Activated naive CD8-positive, alpha-beta T cell treated with anti-CD3 and anti-CD28 coated beads, Interleukin-2, amount 10 ng/mL, durations not matched to agents 7 days and 5 days (primary cell): ENCODE data around the gene CMTR1. TPM values are rescaled to one million over a fixed set of nuclear protein-coding genes. Genes with fewer than 3 reads are reported as not detected.
A peak's percentile ranks its signal among the peaks of the same experiment; 100 is the strongest.

Experiments
- ATAC-seq: fragments of 150-1000 bp; cut with Tn5 transposase; one replicate; pipeline ENCODE4 v1.10.0; 2021; ENCODE audit warnings: low read depth, moderate library complexity
- POLR2A ChIA-PET: fragments of 350-600 bp; sonication (Branson Sonifier 250); formaldehyde crosslinking; loops from one replicate; lab custom pipeline; 2021; ENCODE audit warnings: antibody characterized with exemption; lab: Charles Lee
- DNase-seq: peaks from one replicate; pipeline ENCODE4 v3.0.0; 2021
- H3K27ac Mint-ChIP-seq: one replicate; pipeline ENCODE4 v1.8.0; 2022; ENCODE audit warnings: mild to moderate bottlenecking, mixed read lengths
- H3K27me3 Mint-ChIP-seq: one replicate; pipeline ENCODE4 v1.8.0; 2022; ENCODE audit warnings: mild to moderate bottlenecking, moderate library complexity, mixed read lengths
- H3K36me3 Mint-ChIP-seq: one replicate; pipeline ENCODE4 v1.8.0; 2021; ENCODE audit warnings: mild to moderate bottlenecking, mixed read lengths
- H3K4me1 Mint-ChIP-seq: one replicate; pipeline ENCODE4 v1.8.0; 2021; ENCODE audit warnings: mixed read lengths
- H3K4me3 Mint-ChIP-seq: one replicate; pipeline ENCODE4 v1.8.0; 2022; ENCODE audit warnings: mild to moderate bottlenecking, moderate library complexity, mixed read lengths
- H3K9me3 Mint-ChIP-seq: one replicate; pipeline ENCODE4 v1.8.0; 2021; ENCODE audit warnings: mixed read lengths
- total RNA-seq, 2 experiments: library from RNA; stranded (reverse); gene quantifications; one replicate each; pipeline ENCODE4 v1.2.3, GENCODE V29; 2021

CMTR1 gene
- total RNA-seq, 2 experiments from 2014 or later: 83.9 to 89.7 TPM

DNA sequence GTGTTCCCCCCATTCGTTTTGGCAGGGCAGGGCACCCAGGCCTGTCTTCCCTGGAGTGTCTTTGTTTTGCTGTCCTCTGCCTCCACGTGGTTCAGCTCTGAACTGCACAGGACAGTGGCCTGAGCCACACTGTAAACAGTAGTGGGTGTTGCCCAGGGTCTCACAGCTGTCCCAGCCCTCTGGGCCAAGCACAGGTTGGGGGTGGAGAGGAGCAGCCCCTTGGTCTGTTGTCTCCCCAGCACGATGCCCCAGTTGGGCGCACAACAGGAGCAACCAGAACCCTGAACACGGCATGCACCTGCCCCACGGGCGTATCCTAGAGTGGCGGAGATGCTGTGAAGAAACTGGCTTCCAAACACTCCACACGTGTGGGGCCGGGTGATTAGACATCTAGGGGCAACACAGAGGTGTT is 52.3 kb downstream of the CMTR1 start:
- no peak overlapping the region for H3K27ac Mint-ChIP-seq
- no peaks in the 10 kb centered on the region for H3K9me3 Mint-ChIP-seq
- peaks cover 14% of the 10 kb centered on the region for H3K36me3 Mint-ChIP-seq
- peaks cover 14% of the 10 kb centered on the region for H3K4me1 Mint-ChIP-seq
- POLR2A ChIA-PET: no interaction called here
- H3K27me3 Mint-ChIP-seq: no peaks in the 10 kb centered on the region
- DNase-seq: peak; percentile 28
- no peak for ATAC-seq
- H3K4me3 Mint-ChIP-seq: no peak overlapping the region

GRCh38 chr6:37486121-37486839 is 53.3 kb downstream of the CMTR1 start:
- peaks cover 17% of the 10 kb centered on the region for H3K4me1 Mint-ChIP-seq
- DNase-seq (peak; percentile 20), ATAC-seq (no peak)
- H3K27me3 Mint-ChIP-seq: no peaks in the 10 kb centered on the region
- peaks cover 14% of the 10 kb centered on the region for H3K36me3 Mint-ChIP-seq
- H3K27ac Mint-ChIP-seq: no peak overlapping the region
- POLR2A ChIA-PET: no interaction called here
- no peaks in the 10 kb centered on the region for H3K9me3 Mint-ChIP-seq
- H3K4me3 Mint-ChIP-seq: no peak overlapping the region

DNA sequence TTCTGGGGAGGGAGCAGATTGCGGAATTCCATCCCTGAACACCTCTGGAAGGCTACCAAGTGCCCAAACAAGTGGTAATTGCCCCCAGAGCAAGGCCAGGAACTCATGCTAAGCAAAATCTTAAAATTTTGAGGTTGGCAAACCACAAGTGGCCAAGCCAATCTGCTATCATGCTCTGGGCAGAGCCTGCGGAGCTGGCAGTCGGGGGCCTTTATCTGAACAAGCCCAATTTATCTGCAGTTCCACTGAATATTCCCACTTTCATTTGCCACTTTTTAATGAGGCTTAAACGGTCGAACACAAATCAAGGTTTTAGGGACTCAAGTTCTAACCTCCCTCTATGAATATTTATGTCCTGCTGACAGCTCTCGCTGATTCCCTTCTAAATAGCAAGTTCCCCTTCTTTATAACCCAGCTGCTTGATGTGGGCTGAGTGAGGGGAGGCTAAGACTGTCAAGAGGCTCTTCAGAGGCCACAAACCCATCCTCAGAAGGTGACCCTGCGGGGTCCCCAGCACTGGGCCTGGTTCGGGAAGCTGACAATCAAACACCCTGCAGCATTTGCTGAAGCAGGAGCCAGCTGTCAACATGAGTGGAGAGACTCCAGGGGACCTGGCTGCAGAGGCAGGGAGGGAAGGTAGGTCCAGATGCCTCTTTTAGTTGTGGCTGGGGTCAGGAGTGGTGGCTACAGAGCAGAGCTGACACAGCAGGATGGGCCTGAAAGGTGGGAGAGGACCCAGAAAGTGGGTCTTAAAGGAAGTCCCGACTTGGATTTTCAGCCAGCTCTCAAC is 54.8 kb downstream of the CMTR1 start:
- peaks cover 24% of the 10 kb centered on the region for H3K4me1 Mint-ChIP-seq
- ATAC-seq (no peak), DNase-seq (peak; percentile 19)
- H3K27ac Mint-ChIP-seq: no peak overlapping the region
- peaks cover 7% of the 10 kb centered on the region for H3K36me3 Mint-ChIP-seq
- no peaks in the 10 kb centered on the region for H3K27me3 Mint-ChIP-seq
- H3K9me3 Mint-ChIP-seq: no peaks in the 10 kb centered on the region
- H3K4me3 Mint-ChIP-seq: no peak overlapping the region
- POLR2A ChIA-PET: interaction anchor here (1.9 kb wide), 1 partner anchor 29 kb away, joined by 5 read pairs; no protein-coding TSS in a partner anchor

DNA sequence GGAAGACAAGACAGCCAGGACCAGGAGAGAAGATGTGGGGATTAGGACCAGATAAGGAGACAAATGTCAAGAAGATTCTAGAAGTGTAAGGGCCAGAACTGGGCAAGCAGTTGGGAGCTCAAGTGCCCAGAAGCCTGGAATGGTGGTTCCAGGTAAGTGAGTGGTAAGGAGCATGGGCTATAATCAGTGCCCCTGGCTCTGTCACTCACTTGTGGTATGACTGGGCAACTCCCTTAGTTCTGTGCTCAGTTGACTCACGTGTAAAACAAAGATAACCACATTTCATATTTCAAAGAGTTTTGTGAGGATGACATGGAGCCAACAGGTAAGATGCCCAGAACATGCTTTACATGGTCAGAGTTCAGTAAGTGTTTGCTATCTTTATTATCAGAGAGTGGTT is 55.5 kb downstream of the CMTR1 start:
- no peak for DNase-seq

GRCh38 chr6:37489697-37490336 is 56.8 kb downstream of the CMTR1 start:
- Mint-ChIP-seq H3K36me3 (no peaks in the 10 kb centered on the region), H3K4me3 (no peak overlapping the region), H3K27me3 (no peaks in the 10 kb centered on the region), H3K9me3 (no peaks in the 10 kb centered on the region), H3K27ac (peak overlapping the region; percentile 78), H3K4me1 (peaks cover 22% of the 10 kb centered on the region)
- ATAC-seq (peak; percentile 48), DNase-seq (peak; percentile 34)
- POLR2A ChIA-PET: no interaction called here

More for the DNA sequence above, 55.5 kb downstream of the CMTR1 start:
- no peak overlapping the region for H3K4me3 Mint-ChIP-seq
- peak overlapping the region; percentile 22 for H3K27ac Mint-ChIP-seq
- H3K27me3 Mint-ChIP-seq: no peaks in the 10 kb centered on the region
- no peak for ATAC-seq
- no peaks in the 10 kb centered on the region for H3K9me3 Mint-ChIP-seq
- POLR2A ChIA-PET: interaction anchor here (1.9 kb wide), 1 partner anchor 28 kb away, joined by 5 read pairs; no protein-coding TSS in a partner anchor
- no peaks in the 10 kb centered on the region for H3K36me3 Mint-ChIP-seq
- H3K4me1 Mint-ChIP-seq: peaks cover 22% of the 10 kb centered on the region

- H3K27ac Mint-ChIP-seq: peak overlapping the region; percentile 78
Observed at GRCh38 chr6:37490536-37491170, 57.6 kb downstream of the CMTR1 start.

GRCh38 chr6:37491171-37491829 is 58.3 kb downstream of the CMTR1 start:
- no peak overlapping the region for H3K4me3 Mint-ChIP-seq
- no peaks in the 10 kb centered on the region for H3K27me3 Mint-ChIP-seq
- POLR2A ChIA-PET: interaction anchor here (0.9 to 2.8 kb wide), 4 partner anchors 11 to 36 kb away, joined by 3 to 15 read pairs (median 6); no protein-coding TSS in a partner anchor
- peaks cover 26% of the 10 kb centered on the region for H3K4me1 Mint-ChIP-seq
- DNase-seq (peak; percentile 24), ATAC-seq (no peak)
- no peaks in the 10 kb centered on the region for H3K9me3 Mint-ChIP-seq
- no peak overlapping the region for H3K27ac Mint-ChIP-seq
- H3K36me3 Mint-ChIP-seq: peaks cover 3% of the 10 kb centered on the region

More at GRCh38 chr6:37490536-37491170, 57.6 kb downstream of the CMTR1 start:
- Mint-ChIP-seq H3K4me3 (no peak overlapping the region), H3K9me3 (no peaks in the 10 kb centered on the region), H3K27me3 (no peaks in the 10 kb centered on the region), H3K36me3 (peaks cover 3% of the 10 kb centered on the region), H3K4me1 (peaks cover 24% of the 10 kb centered on the region)
- ATAC-seq: no peak
- POLR2A ChIA-PET: interaction anchor here (0.6 to 2.8 kb wide), 2 partner anchors 25 to 41 kb away, joined by 3 to 15 read pairs; no protein-coding TSS in a partner anchor
- DNase-seq: peak; percentile 25

DNA sequence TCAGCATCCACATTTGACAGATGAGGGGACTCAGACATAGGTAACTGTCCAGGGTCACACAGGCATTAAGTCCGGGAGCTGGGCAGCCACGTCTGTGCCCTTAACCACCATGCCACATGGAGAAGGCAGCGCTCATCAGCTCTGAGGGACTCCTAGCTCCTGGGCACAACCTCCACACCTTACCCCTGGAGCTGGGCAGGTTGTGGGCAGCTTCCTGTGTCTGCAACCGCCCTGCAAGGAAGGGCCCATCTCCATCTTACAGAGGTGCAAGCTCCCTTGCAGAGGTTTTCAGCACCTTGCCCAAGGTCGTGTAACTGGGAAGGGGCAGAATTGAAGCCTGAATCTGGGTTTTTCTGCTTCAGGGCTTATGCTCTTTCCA is 58.8 kb downstream of the CMTR1 start:
- Mint-ChIP-seq H3K36me3 (peaks cover 5% of the 10 kb centered on the region), H3K27ac (no peak overlapping the region), H3K9me3 (no peaks in the 10 kb centered on the region), H3K27me3 (no peaks in the 10 kb centered on the region), H3K4me3 (no peak overlapping the region), H3K4me1 (peaks cover 28% of the 10 kb centered on the region)
- DNase-seq (no peak), ATAC-seq (no peak)
- POLR2A ChIA-PET: interaction anchor here (0.9 to 2.8 kb wide), 4 partner anchors 10 to 36 kb away, joined by 3 to 15 read pairs (median 6); no protein-coding TSS in a partner anchor

DNA sequence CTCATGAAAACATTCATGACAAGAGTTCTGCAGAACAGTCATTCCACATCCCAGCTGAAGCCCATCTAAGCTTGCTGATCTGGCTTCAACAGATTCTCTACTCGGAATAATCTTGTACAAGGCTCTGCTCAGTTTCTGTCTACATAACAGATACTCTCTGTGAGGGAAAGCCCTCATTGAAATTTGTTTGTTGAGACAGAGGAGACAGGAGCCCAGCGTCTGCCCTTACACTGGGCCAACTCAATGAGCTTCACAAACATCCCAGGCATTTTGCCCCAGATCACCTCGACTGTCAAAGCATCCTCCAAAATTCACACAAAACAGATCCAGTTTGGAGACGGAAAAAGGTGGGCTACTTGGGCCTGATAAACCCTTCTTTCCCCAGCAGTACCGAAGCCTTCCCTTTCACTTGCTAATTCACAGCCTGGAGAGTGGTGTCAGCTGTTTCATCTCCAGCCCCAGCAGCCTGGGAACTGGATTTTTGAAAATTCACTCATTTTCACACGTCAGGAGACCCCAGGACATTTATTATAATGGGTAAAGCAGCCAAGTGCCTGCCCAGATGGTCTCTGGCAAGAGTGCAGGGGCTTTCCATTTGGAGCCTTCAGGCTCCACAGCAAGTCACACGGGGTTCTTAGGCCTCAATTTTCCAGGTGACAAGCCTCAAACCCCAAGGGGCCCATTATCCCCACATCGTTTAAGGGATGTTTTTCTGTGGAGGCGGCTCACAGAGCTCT is 59.4 kb downstream of the CMTR1 start:
- H3K27ac Mint-ChIP-seq: no peak overlapping the region
- no peaks in the 10 kb centered on the region for H3K27me3 Mint-ChIP-seq
- no peak for DNase-seq
- no peak overlapping the region for H3K4me3 Mint-ChIP-seq
- H3K9me3 Mint-ChIP-seq: no peaks in the 10 kb centered on the region
- peaks cover 5% of the 10 kb centered on the region for H3K36me3 Mint-ChIP-seq
- POLR2A ChIA-PET: interaction anchor here (0.6 to 2.8 kb wide), 5 partner anchors 10 to 139 kb away, joined by 3 to 15 read pairs (median 5); no protein-coding TSS in a partner anchor
- peaks cover 31% of the 10 kb centered on the region for H3K4me1 Mint-ChIP-seq
- ATAC-seq: no peak

DNA sequence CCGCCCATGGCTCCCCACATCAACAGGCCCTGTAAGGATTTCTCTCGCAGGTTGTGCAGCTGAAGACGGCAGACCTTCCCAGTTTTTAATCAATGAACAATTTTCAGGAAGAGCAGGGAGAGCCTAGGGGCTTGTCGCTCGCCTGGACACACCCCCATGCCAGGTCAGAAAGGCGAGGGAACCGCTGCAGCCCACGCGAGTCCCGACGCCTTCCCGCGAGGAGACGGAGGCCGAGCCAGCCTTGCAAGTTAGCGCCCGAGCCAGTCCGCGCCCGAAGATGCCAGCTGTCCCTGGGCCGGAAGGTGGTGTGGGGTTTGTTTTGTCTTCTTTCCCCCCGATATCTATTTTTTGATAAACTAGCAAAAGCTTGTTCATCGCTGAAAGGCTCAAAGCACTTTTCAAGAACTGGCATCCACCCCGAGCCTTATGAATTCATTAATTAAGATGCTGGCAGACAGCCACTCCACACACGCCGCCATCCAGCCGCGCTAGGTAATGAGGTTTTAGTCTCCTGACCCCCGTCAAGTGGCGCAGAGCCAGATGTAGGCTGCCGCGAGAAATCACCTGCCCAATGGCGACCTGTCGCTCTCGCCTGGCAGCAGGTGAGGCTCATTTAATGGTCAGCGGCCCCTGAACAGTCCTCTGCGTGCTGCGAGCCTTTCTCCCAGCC is 60.1 kb downstream of the CMTR1 start:
- no peak overlapping the region for H3K4me3 Mint-ChIP-seq
- POLR2A ChIA-PET: interaction anchor here (0.5 to 2.8 kb wide), 4 partner anchors 9 to 173 kb away, joined by 3 to 15 read pairs (median 8); no protein-coding TSS in a partner anchor
- H3K27me3 Mint-ChIP-seq: no peaks in the 10 kb centered on the region
- peaks cover 6% of the 10 kb centered on the region for H3K36me3 Mint-ChIP-seq
- no peak overlapping the region for H3K27ac Mint-ChIP-seq
- no peaks in the 10 kb centered on the region for H3K9me3 Mint-ChIP-seq
- DNase-seq (no peak), ATAC-seq (no peak)
- H3K4me1 Mint-ChIP-seq: peaks cover 35% of the 10 kb centered on the region

DNA sequence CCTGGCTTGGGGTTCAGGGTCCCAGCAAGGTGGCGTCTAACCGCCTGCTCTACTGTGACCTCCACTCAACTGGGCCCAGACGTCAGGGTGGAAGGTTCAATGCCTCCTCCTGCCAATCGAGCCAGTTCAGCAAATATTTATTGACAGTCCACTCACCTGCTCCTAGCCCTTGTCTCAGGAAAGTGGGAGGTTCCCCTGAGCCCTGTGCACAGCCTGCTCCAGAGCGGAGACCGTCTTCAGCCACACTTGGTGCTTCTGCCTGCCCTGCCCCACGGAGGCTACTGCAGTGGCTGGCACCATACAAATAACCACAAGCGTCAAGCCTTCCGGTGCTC is 60.6 kb downstream of the CMTR1 start:
- H3K27ac Mint-ChIP-seq: no peak overlapping the region
- peaks cover 8% of the 10 kb centered on the region for H3K36me3 Mint-ChIP-seq
- no peak for DNase-seq
- H3K27me3 Mint-ChIP-seq: no peaks in the 10 kb centered on the region
- no peak for ATAC-seq
- POLR2A ChIA-PET: interaction anchor here (0.5 kb wide), 1 partner anchor 172 kb away, joined by 3 read pairs; no protein-coding TSS in a partner anchor
- H3K4me1 Mint-ChIP-seq: peaks cover 36% of the 10 kb centered on the region
- no peak overlapping the region for H3K4me3 Mint-ChIP-seq
- no peaks in the 10 kb centered on the region for H3K9me3 Mint-ChIP-seq
